ENCODE data around the gene HSPA14.

- TF ChIP-seq ATF2 (IDR thresholded peaks at IDR 0.05; ENCODE audit: low read length) (no peak), EGR1 (IDR thresholded peaks at IDR 0.05; ENCODE audit: borderline replicate concordance in 1 of 2, low read depth in 2 of 2, low read length in 2 of 2) (no peak), CHD2 (IDR thresholded peaks at IDR 0.05; ENCODE audit: borderline replicate concordance, low read depth, low read length) (no peak), SPI1 (IDR thresholded peaks at IDR 0.05; ENCODE audit: borderline replicate concordance, insufficient read depth, low read depth, low read length) (no peak)
Observed at GRCh38 chr10:14879928-14880193, 41.8 kb downstream of the HSPA14 start.

All from GM12878 (cell line).